Measurements from ENCODE around the gene FAM227A. TPM values are rescaled to one million over a fixed set of nuclear protein-coding genes. Genes with fewer than 3 reads are reported as not detected.

FAM227A gene
- total RNA-seq, 1 donor from 2014 or later = 0.43 TPM

- DNase-seq (ENCODE audit: low spot score in 2 of 2) = no peak
- Histone ChIP-seq H3K36me3 (no peaks in the 10 kb centered on the region), H3K9me3 (no peaks in the 10 kb centered on the region), H3K4me1 (peaks cover 4 to 31% of the 10 kb centered on the region in 2 donors), H3K4me3 (no peak overlapping the region), H3K27me3 (no peaks in the 10 kb centered on the region), H3K27ac (no peak overlapping the region)
- intact Hi-C loops (cut with DNase I) = loop anchor here (1.0 to 5.0 kb wide), 5 partner anchors 159 to 960 kb away; partner anchors contain the start of genes MAFF and RPS19BP1
- TF ChIP-seq CTCF (IDR thresholded peaks at IDR 0.05) = peak; percentile 51 to 57 (median 55)
Observed at GRCh38 chr22:38572065-38572464, 84.1 kb downstream of the FAM227A start.

- intact Hi-C loops (cut with DNase I) = loop anchor here (1.0 to 5.0 kb wide), 6 partner anchors 65 to 961 kb away; partner anchors contain the start of genes DDX17, MAFF and RPS19BP1
Observed at GRCh38 chr22:38570779-38571364, 85.3 kb downstream of the FAM227A start.

GRCh38 chr22:38569972-38570778 is 86.0 kb downstream of the FAM227A start, which contains the start of gene DMC1:
Gene DMC1 (minus strand): TSS chr22:38570183. CDS start chr22:38568256, 1,927 bp downstream.
- H3K27ac ChIP-seq = peak within 1 kb of the TSS; percentile 91 to 95
- TF ChIP-seq CTCF (IDR thresholded peaks at IDR 0.05) = no peak
- intact Hi-C loops (cut with DNase I) = loop anchor here (1.0 to 5.0 kb wide), 6 partner anchors 64 to 962 kb away; partner anchors contain the start of genes DDX17, MAFF and RPS19BP1

More at GRCh38 chr22:38570779-38571364, 85.3 kb downstream of the FAM227A start:
- peak overlapping the region; percentile 91 to 95 for H3K27ac ChIP-seq
- H3K4me3 ChIP-seq = peak overlapping the region; percentile 67 to 80
- H3K27me3 ChIP-seq = no peaks in the 10 kb centered on the region
- peak in 1 of 3 experiments; percentile 18 for TF ChIP-seq CTCF (IDR thresholded peaks at IDR 0.05)
- peaks cover 4 to 35% of the 10 kb centered on the region in 2 donors for H3K4me1 ChIP-seq
- H3K36me3 ChIP-seq = no peaks in the 10 kb centered on the region
- peak in 1 of 2 donors; percentile 18 for DNase-seq (ENCODE audit: low spot score in 2 of 2)
- H3K9me3 ChIP-seq = no peaks in the 10 kb centered on the region

GRCh38 chr22:38569181-38569971 is 86.8 kb downstream of the FAM227A start:
- Histone ChIP-seq H3K9me3 (no peaks in the 10 kb centered on the region), H3K4me1 (peaks cover 4 to 35% of the 10 kb centered on the region in 2 donors), H3K27ac (peak overlapping the region; percentile 91 to 95), H3K4me3 (peak overlapping the region; percentile 67 to 80), H3K36me3 (no peaks in the 10 kb centered on the region), H3K27me3 (no peaks in the 10 kb centered on the region)
- TF ChIP-seq CTCF (IDR thresholded peaks at IDR 0.05) = no peak
- DNase-seq (ENCODE audit: low spot score in 2 of 2) = no peak
- intact Hi-C loops (cut with DNase I) = no loop called here

More at GRCh38 chr22:38569972-38570778, 86.0 kb downstream of the FAM227A start, which contains the start of gene DMC1:
- H3K36me3 ChIP-seq = no peaks in the 10 kb centered on the region
- no peaks in the 10 kb centered on the region for H3K9me3 ChIP-seq
- H3K4me1 ChIP-seq = peaks cover 4 to 35% of the 10 kb centered on the region in 2 donors
- peak; percentile 52 to 96 for DNase-seq (ENCODE audit: low spot score in 2 of 2)
- H3K4me3 ChIP-seq = peak within 1 kb of the TSS; percentile 67 to 80
- no peaks in the 10 kb centered on the region for H3K27me3 ChIP-seq

Data from ascending aorta (tissue), 2 donors.